ENCODE measurements around the gene VPS13D. TPM values are rescaled to one million over a fixed set of nuclear protein-coding genes. Genes with fewer than 3 reads are reported as not detected.
A peak's percentile ranks its signal among the peaks of the same experiment; 100 is the strongest.

VPS13D gene
- total RNA-seq, 4 donors from 2014 or later = 137 to 238 (median 191) TPM

DNA sequence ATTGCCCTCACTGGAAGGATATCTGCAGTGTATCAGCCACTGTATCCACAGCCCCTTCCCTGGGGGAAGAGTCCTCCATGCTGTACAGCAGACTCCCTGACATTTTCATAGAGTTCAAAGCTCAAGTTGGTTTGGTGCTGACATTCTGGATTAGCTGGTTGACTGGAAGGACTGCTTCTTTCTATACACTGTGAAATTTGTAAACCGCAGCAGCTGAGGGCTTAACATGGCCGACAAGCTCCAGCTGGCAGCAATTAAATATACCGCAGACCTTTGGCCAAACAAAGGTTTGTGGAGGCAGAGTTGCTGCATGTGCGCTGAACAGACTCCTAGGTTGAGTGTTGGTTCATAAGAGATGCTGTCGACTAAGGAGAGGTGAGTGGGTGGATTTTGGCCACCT, 261.8 kb downstream of the VPS13D start:
- no peaks in the 10 kb centered on the region for H3K27me3 ChIP-seq
- TF ChIP-seq POLR2A (IDR thresholded peaks at IDR 0.05) = no peak
- TF ChIP-seq, protein P1, sequence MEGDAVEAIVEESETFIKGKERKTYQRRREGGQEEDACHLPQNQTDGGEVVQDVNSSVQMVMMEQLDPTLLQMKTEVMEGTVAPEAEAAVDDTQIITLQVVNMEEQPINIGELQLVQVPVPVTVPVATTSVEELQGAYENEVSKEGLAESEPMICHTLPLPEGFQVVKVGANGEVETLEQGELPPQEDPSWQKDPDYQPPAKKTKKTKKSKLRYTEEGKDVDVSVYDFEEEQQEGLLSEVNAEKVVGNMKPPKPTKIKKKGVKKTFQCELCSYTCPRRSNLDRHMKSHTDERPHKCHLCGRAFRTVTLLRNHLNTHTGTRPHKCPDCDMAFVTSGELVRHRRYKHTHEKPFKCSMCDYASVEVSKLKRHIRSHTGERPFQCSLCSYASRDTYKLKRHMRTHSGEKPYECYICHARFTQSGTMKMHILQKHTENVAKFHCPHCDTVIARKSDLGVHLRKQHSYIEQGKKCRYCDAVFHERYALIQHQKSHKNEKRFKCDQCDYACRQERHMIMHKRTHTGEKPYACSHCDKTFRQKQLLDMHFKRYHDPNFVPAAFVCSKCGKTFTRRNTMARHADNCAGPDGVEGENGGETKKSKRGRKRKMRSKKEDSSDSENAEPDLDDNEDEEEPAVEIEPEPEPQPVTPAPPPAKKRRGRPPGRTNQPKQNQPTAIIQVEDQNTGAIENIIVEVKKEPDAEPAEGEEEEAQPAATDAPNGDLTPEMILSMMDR (IDR thresholded peaks at IDR 0.05) = no peak
- no peak for DNase-seq
- WGBS, 2 donors = 92 to 96% methylated on average over 5 of the region's 5 CpGs
- H3K4me3 ChIP-seq (replicated peaks in 1 of 3) = no peak overlapping the region
- H3K4me1 ChIP-seq = peaks cover 41 to 66% of the 10 kb centered on the region in 2 donors
- no peaks in the 10 kb centered on the region for H3K9me3 ChIP-seq
- no peaks in the 10 kb centered on the region for H3K36me3 ChIP-seq
- H3K27ac ChIP-seq = peak overlapping the region in 2 of 3 donors; percentile 4 to 23
- intact Hi-C loops (cut with DNase I) = no loop called here

DNA sequence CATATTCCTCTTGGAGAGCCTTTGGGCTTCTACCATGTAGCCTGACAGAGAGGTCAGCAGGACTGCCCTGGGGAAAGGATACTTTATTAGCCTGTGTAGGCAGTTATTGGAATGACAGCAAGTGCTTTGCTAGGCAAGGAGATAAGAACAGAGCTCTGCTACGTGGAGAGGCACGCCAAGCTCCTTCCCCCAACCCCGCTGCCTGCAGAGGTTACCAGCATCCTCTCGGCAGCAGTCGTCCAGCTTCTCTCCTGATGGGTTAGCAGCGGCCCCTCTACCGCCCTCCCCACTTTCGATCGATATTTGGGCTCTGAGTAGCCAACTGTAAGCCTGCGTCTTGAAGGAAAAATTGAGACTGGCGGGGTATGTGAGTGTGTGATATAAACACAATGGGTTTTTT, 265.9 kb downstream of the VPS13D start:
- 78 to 82% methylated on average over 11 of the region's 11 CpGs for WGBS, 2 donors
- intact Hi-C loops (cut with DNase I) = no loop called here

DNA sequence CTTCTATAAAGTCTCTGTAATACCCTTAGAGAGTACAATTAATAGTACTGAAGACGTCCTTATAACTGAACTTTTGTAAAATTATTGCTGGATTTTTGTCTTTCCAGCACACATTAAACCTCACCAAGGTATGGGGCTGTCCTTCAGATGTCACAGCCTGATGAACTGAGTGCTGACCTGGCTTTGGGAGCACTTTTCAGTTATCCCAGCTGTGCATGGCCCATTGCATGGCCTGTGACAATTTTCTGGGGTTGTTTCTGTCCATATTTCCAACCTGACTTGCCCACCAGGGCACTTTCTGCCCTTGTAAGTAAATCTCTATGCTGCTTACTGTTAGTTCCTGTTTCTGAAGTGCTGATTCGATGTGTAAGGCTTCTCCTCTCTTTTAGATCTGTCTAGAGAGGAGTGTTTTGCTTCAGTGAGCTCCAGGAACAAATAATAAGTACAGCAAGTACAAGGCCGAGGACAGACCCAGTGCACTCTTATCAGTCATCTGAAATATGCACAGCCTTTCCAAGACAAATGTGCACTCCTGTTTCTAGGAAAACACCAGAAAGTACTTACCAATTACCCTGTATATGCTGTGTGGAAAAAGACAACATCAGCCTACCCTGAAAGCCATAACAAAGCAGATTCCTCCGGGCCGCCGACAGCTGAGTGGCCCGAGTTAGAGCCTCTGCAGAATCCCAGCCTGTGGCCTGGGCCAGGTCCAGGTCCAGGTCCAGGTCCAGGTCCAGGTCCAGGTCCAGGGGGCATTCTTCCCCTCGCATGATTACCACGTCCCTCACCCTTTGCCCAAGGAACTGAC, 266.5 kb downstream of the VPS13D start:
- TF ChIP-seq, protein P1 (IDR thresholded peaks at IDR 0.05) = peak in 2 of 6 experiments; percentile 21
- no peak for TF ChIP-seq POLR2A (IDR thresholded peaks at IDR 0.05)
- no peaks in the 10 kb centered on the region for H3K9me3 ChIP-seq
- H3K27me3 ChIP-seq = no peaks in the 10 kb centered on the region
- H3K27ac ChIP-seq = peak overlapping the region; percentile 83 to 89 (median 84)
- no peak overlapping the region for H3K4me3 ChIP-seq (replicated peaks in 1 of 3)
- peaks cover 33 to 58% of the 10 kb centered on the region in 2 donors for H3K4me1 ChIP-seq
- peak; percentile 62 to 66 for DNase-seq
- peaks cover 0 to 4% of the 10 kb centered on the region in 2 donors for H3K36me3 ChIP-seq
- WGBS, 2 donors = 26 to 51% methylated on average over 9 of the region's 9 CpGs
- intact Hi-C loops (cut with DNase I) = no loop called here

More for the DNA sequence above, 265.9 kb downstream of the VPS13D start:
- H3K27me3 ChIP-seq = no peaks in the 10 kb centered on the region
- DNase-seq = no peak
- peaks cover 0 to 4% of the 10 kb centered on the region in 2 donors for H3K36me3 ChIP-seq
- TF ChIP-seq POLR2A (IDR thresholded peaks at IDR 0.05) = no peak
- TF ChIP-seq, protein P1 (IDR thresholded peaks at IDR 0.05) = no peak
- no peaks in the 10 kb centered on the region for H3K9me3 ChIP-seq
- no peak overlapping the region for H3K4me3 ChIP-seq (replicated peaks in 1 of 3)
- H3K27ac ChIP-seq = peak overlapping the region; percentile 74 to 89 (median 83)
- H3K4me1 ChIP-seq = peaks cover 33 to 63% of the 10 kb centered on the region in 2 donors

DNA sequence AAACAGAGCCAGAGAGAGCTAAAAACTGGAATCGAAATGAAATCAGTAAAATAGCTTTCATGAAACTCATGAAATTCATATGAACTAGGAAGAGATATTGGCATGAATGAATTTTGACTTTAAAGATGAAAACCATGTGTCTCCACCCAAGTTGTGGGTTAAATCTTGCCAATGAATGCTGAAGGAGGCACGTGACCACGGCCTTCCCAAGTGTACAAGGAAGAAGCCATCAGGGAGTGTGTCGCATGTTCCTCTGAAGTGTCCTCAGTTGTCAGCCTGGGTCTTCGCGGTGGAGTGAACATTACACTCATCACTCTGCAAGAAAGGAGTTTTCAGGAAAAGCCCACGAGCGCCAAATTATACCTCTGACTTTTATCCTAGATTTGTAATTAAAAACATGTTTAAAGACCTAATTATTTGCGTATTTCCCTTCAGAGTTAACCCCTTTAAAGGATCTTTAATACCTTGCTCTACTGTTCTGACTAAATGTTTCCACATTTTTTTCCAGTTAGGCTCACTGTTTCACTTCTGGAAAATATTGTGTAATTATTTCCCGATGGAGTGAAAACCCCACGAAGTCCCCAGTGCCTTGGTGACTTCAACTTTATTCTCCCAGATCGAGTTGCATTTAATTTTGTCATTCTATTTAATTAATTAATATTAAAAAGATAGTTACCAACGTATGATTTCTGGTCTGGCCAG, 269.9 kb downstream of the VPS13D start:
- no peak overlapping the region for H3K4me3 ChIP-seq (replicated peaks in 1 of 3)
- intact Hi-C loops (cut with DNase I) = no loop called here
- H3K36me3 ChIP-seq = peaks cover 0 to 4% of the 10 kb centered on the region in 2 donors
- no peaks in the 10 kb centered on the region for H3K27me3 ChIP-seq
- DNase-seq = no peak
- TF ChIP-seq, protein P1 (IDR thresholded peaks at IDR 0.05) = no peak
- no peak for TF ChIP-seq POLR2A (IDR thresholded peaks at IDR 0.05)
- peak overlapping the region in 2 of 3 donors; percentile 3 to 49 for H3K27ac ChIP-seq
- H3K4me1 ChIP-seq = peaks cover 28 to 42% of the 10 kb centered on the region in 2 donors
- 78 to 81% methylated on average over 13 of the region's 13 CpGs for WGBS, 2 donors
- no peaks in the 10 kb centered on the region for H3K9me3 ChIP-seq

Measured in thyroid gland (tissue), 4 donors.